Right lung (tissue), 5 donors: ENCODE measurements around the gene NFE2L1. TPM values are rescaled to one million over a fixed set of nuclear protein-coding genes. Genes with fewer than 3 reads are reported as not detected.
"Not testable (repeated sequence)": the region's sequence is repeated elsewhere in the genome, so short reads cannot be mapped to it uniquely, and the experiment has no call there.

Experiments
- DNase-seq, 2 donors: peaks; one replicate each; pipeline ENCODE4 v3.0.0-alpha.2; 2013
- polyA plus RNA-seq, 5 donors: library from polyadenylated mRNA; unstranded; fragments of 120-200 nt; gene quantifications; one replicate each; pipeline versions ENCODE4 v1.2.1 to v1.2.3, GENCODE V29; 2013; ENCODE audit warnings: inconsistent platforms in 1 of 5, low replicate concordance in 1 of 5; ENCODE audit not compliant: insufficient read length in 5 of 5, insufficient read depth in 1 of 5

Gene NFE2L1
- polyA plus RNA-seq, 5 donors = 102 to 127 (median 120) TPM

- DNase-seq = no peak
Observed at GRCh38 chr17:48067245-48067644, 19.1 kb downstream of the NFE2L1 start.

GRCh38 chr17:48067808-48068207, 19.6 kb downstream of the NFE2L1 start:
- not testable (repeated sequence) for DNase-seq

GRCh38 chr17:48068491-48068961, 20.4 kb downstream of the NFE2L1 start:
- no peak for DNase-seq

- no peak for DNase-seq
Observed at GRCh38 chr17:48070195-48070594, 22.0 kb downstream of the NFE2L1 start.

- DNase-seq = no peak
Observed at GRCh38 chr17:48071654-48072053, 23.5 kb downstream of the NFE2L1 start.

- not testable (repeated sequence) for DNase-seq
Observed at GRCh38 chr17:48072811-48073210, 24.7 kb downstream of the NFE2L1 start.

- not testable (repeated sequence) for DNase-seq
Observed at GRCh38 chr17:48073566-48074094, 25.5 kb downstream of the NFE2L1 start.

GRCh38 chr17:48074322-48075081, 26.3 kb downstream of the NFE2L1 start:
- peak; percentile 62 to 80 for DNase-seq

- DNase-seq = not testable (repeated sequence)
Observed at GRCh38 chr17:48077152-48077551, 29.0 kb downstream of the NFE2L1 start.

GRCh38 chr17:48081858-48082257, 33.7 kb downstream of the NFE2L1 start:
- DNase-seq = no peak

GRCh38 chr17:48084932-48085331, 36.8 kb downstream of the NFE2L1 start:
- DNase-seq = no peak

- no peak for DNase-seq
Observed at GRCh38 chr17:48093341-48094045, 45.3 kb downstream of the NFE2L1 start.

GRCh38 chr17:48095611-48096010, 47.5 kb downstream of the NFE2L1 start:
- no peak for DNase-seq

GRCh38 chr17:48100160-48100559, 52.0 kb downstream of the NFE2L1 start:
- no peak for DNase-seq

GRCh38 chr17:48100591-48101011, 52.4 kb downstream of the NFE2L1 start:
- DNase-seq = peak in 1 of 2 donors; percentile 64

GRCh38 chr17:48101012-48101720, 53.0 kb downstream of the NFE2L1 start, which contains the start of gene CBX1:
TSS of gene CBX1 (minus strand) at chr17:48101478. CDS start at chr17:48077004, 24,474 bp downstream.
- DNase-seq = peak; percentile 94

GRCh38 chr17:48102043-48102750, 54.0 kb downstream of the NFE2L1 start:
- no peak for DNase-seq

- no peak for DNase-seq
Observed at GRCh38 chr17:48102798-48103715, 54.9 kb downstream of the NFE2L1 start.

- no peak for DNase-seq
Observed at GRCh38 chr17:48104440-48104839, 56.3 kb downstream of the NFE2L1 start.

GRCh38 chr17:48106802-48107136, 58.6 kb downstream of the NFE2L1 start:
- no peak for DNase-seq
